ENCODE data around the gene TNFRSF25.

Gene TNFRSF25

DNA sequence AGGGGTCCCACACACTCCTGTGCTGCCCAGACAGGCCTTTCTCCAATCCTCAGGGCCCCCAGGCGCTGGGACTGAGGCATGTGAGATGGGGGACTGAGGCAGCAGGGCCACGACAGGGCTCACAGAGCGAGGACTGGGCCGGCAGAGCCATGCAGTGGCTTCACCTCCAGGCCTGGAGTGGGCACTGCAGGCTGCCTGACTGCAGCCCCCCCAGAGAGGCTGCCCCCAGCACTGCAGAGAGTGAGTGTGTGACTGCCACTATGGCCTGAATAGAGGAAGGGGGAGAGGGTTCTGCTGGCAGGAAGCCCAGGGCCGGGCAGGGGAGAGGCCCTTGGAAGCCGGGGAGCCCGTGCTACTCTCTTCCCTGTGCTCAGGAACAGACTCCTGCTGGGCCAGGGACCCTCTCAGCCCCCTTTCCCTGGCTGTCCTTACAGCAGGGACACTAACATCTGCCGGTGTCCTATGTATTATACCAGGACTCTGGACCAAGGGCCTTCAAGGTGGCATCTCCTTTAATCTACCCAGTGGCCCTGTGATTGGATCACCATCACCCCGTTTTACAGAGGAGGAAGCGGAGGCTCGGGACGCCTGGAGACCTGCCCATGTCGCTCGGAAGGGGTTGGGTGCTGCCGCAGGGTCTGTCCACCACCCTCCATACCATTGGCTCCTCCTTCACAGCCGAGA lies 45.7 kb upstream of the TNFRSF25 start:
- TF ChIP-seq, protein P1, sequence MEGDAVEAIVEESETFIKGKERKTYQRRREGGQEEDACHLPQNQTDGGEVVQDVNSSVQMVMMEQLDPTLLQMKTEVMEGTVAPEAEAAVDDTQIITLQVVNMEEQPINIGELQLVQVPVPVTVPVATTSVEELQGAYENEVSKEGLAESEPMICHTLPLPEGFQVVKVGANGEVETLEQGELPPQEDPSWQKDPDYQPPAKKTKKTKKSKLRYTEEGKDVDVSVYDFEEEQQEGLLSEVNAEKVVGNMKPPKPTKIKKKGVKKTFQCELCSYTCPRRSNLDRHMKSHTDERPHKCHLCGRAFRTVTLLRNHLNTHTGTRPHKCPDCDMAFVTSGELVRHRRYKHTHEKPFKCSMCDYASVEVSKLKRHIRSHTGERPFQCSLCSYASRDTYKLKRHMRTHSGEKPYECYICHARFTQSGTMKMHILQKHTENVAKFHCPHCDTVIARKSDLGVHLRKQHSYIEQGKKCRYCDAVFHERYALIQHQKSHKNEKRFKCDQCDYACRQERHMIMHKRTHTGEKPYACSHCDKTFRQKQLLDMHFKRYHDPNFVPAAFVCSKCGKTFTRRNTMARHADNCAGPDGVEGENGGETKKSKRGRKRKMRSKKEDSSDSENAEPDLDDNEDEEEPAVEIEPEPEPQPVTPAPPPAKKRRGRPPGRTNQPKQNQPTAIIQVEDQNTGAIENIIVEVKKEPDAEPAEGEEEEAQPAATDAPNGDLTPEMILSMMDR (IDR thresholded peaks at IDR 0.05; ENCODE audit: insufficient read depth, low read length, poor library complexity, severe bottlenecking): no peak
- Histone ChIP-seq H3K27me3 (replicated peaks; ENCODE audit: control insufficient read depth, insufficient read depth, low read length) (no peaks in the 10 kb centered on the region; the same call in 1 of the 2 replicates), H3K36me3 (ENCODE audit: control insufficient read depth, insufficient read depth, low read length) (no peaks in the 10 kb centered on the region), H3K4me3 (replicated peaks; ENCODE audit: low read depth, low read length) (no peak overlapping the region)
- DNase-seq (ENCODE audit: extremely low read depth, insufficient read length): no peak

DNA sequence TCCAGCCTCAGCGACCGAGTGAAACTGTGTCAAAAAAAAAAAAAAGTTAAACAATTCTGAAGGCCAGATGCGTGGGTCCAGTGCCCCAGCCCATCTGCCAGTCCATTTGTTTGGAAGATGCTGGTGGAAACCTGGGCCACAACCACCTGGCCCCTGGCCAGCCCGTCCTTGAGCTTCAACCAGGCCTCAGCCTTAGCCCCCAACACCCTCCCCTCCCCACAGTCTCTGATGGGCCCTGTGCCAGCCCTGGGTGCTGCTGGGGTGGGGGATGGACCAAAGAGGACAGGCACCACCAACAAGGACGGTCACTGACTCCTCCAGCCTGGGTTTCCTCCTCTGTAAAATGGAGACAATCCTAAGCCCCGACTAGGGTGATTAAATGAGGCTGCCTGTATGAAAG lies 45.1 kb upstream of the TNFRSF25 start:
- Histone ChIP-seq H3K36me3 (ENCODE audit: control insufficient read depth, insufficient read depth, low read length) (no peaks in the 10 kb centered on the region), H3K4me3 (replicated peaks; ENCODE audit: low read depth, low read length) (no peak overlapping the region), H3K27me3 (replicated peaks; ENCODE audit: control insufficient read depth, insufficient read depth, low read length) (no peaks in the 10 kb centered on the region; the same call in 1 of the 2 replicates)
- DNase-seq (ENCODE audit: extremely low read depth, insufficient read length): no peak
- TF ChIP-seq, protein P1 (IDR thresholded peaks at IDR 0.05; ENCODE audit: insufficient read depth, low read length, poor library complexity, severe bottlenecking): no peak

DNA sequence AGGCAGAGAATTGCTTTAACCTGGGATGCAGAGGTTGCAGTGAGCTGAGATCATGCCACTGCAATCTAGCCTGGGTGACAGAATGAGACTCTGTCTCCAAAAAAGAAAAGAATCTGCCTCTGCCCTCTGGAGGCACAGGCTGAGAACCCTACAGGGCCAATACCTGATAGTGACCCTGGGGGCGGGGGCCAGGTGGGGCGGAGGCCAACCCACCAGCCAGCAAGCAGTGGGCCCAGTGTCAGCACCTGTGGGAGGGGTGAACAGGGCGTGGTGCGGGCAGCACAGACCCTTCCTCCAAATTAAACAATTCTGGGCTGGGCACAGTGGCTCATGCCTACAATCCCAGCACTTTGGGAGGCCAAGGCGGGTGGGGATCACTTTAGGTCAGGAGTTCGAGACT lies 44.5 kb upstream of the TNFRSF25 start:
- DNase-seq (ENCODE audit: extremely low read depth, insufficient read length): no peak
- Histone ChIP-seq H3K27me3 (replicated peaks; ENCODE audit: control insufficient read depth, insufficient read depth, low read length) (no peaks in the 10 kb centered on the region; the same call in 1 of the 2 replicates), H3K4me3 (replicated peaks; ENCODE audit: low read depth, low read length) (no peak overlapping the region), H3K36me3 (ENCODE audit: control insufficient read depth, insufficient read depth, low read length) (no peaks in the 10 kb centered on the region)
- TF ChIP-seq, protein P1 (IDR thresholded peaks at IDR 0.05; ENCODE audit: insufficient read depth, low read length, poor library complexity, severe bottlenecking): no peak

DNA sequence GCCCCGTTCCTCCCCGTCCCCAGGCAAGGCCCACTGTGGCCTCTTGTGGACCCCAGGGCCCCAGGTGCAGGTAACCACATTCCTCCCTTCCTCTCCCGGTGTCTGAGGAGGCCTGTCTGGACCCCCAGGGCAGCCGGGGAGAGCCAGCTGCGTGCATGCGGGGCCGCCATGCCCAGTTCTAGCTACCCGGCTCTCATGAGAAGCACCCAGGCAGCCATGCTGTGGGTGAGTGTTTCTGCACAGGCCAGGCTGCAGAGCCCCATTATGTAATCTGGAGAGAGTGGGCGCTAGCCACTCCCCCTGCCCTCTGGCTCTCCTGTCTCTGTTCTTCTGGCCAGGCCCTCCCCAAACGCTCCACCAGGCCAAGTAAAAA lies 43.9 kb upstream of the TNFRSF25 start:
- Histone ChIP-seq H3K4me3 (replicated peaks; ENCODE audit: low read depth, low read length) (no peak overlapping the region), H3K36me3 (ENCODE audit: control insufficient read depth, insufficient read depth, low read length) (no peaks in the 10 kb centered on the region), H3K27me3 (replicated peaks; ENCODE audit: control insufficient read depth, insufficient read depth, low read length) (no peaks in the 10 kb centered on the region; the same call in 1 of the 2 replicates)
- TF ChIP-seq, protein P1 (IDR thresholded peaks at IDR 0.05; ENCODE audit: insufficient read depth, low read length, poor library complexity, severe bottlenecking): no peak
- DNase-seq (ENCODE audit: extremely low read depth, insufficient read length): no peak

DNA sequence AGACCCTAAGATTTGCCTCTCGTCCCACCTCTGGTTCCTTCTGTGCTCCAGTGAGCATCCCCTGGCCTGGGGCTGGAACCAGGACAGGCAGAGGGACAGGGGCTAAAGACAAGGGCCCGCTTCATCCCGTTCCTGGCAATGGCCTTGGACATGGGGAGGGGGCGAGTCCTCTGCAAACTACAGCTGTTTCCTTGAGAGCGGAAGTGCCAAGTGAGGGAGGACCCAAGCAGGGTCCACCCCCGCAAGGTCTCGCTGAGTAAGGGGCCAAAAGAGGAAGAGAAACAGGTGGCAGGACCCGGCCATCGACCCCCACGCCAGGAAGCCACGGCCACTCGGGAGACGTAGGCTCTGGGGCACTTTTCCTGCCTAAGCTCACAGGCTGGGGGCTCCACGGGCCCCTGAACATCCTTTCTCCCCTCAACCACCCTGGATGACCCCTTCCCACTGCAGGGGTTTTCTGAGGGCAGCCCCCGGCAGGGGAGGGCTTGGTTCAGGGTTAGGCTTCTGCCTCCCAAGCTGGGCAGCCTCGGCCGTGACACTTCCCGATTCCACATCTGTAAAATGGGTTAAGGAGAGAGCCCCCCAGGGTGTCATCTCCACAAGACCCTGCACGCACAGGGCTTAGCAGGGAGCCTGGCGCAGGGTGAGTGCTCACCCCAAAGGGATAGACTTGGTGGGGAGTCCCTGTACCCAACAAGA lies 43.4 kb upstream of the TNFRSF25 start:
- Histone ChIP-seq H3K27me3 (replicated peaks; ENCODE audit: control insufficient read depth, insufficient read depth, low read length) (no peaks in the 10 kb centered on the region; the same call in 1 of the 2 replicates), H3K4me3 (replicated peaks; ENCODE audit: low read depth, low read length) (no peak overlapping the region), H3K36me3 (ENCODE audit: control insufficient read depth, insufficient read depth, low read length) (no peaks in the 10 kb centered on the region)
- TF ChIP-seq, protein P1 (IDR thresholded peaks at IDR 0.05; ENCODE audit: insufficient read depth, low read length, poor library complexity, severe bottlenecking): no peak
- DNase-seq (ENCODE audit: extremely low read depth, insufficient read length): no peak

Data from GM06990 (cell line).